Measurements from ENCODE around the gene COL21A1. TPM values are rescaled to one million over a fixed set of nuclear protein-coding genes. Genes with fewer than 3 reads are reported as not detected.

The COL21A1 gene
- polyA plus RNA-seq, 3 donors from 2014 or later = not detected

- no peak overlapping the region for H3K27ac Mint-ChIP-seq
- peaks cover 16 to 63% (median 38%) of the 10 kb centered on the region in 6 donors for H3K9me3 Mint-ChIP-seq
- H3K27me3 Mint-ChIP-seq (ENCODE audit: low read depth in 3 of 3) = peaks cover 0 to 2% (median 1%) of the 10 kb centered on the region in 3 donors
- H3K4me3 Mint-ChIP-seq = no peak overlapping the region
- no peak for DNase-seq
- H3K4me1 Mint-ChIP-seq = no peaks in the 10 kb centered on the region
- peaks cover 0 to 6% (median 0%) of the 10 kb centered on the region in 3 donors for H3K36me3 Mint-ChIP-seq
Observed at GRCh38 chr6:56152611-56153010, 94.8 kb downstream of the COL21A1 start.

- Mint-ChIP-seq H3K36me3 (peaks cover 0 to 6% (median 0%) of the 10 kb centered on the region in 3 donors), H3K9me3 (peaks cover 19 to 67% (median 38%) of the 10 kb centered on the region in 6 donors), H3K4me3 (no peak overlapping the region), H3K27ac (no peak overlapping the region), H3K4me1 (no peaks in the 10 kb centered on the region), H3K27me3 (ENCODE audit: low read depth in 3 of 3) (peaks cover 0 to 2% (median 1%) of the 10 kb centered on the region in 3 donors)
- no peak for DNase-seq
Observed at GRCh38 chr6:56151609-56152224, 95.7 kb downstream of the COL21A1 start.

GRCh38 chr6:56148488-56149186 lies 98.7 kb downstream of the COL21A1 start:
- peaks cover 0 to 2% (median 1%) of the 10 kb centered on the region in 3 donors for H3K27me3 Mint-ChIP-seq (ENCODE audit: low read depth in 3 of 3)
- no peak overlapping the region for H3K27ac Mint-ChIP-seq
- no peak overlapping the region for H3K4me3 Mint-ChIP-seq
- peaks cover 0 to 5% (median 0%) of the 10 kb centered on the region in 3 donors for H3K36me3 Mint-ChIP-seq
- H3K4me1 Mint-ChIP-seq = no peaks in the 10 kb centered on the region
- H3K9me3 Mint-ChIP-seq = peaks cover 10 to 68% (median 27%) of the 10 kb centered on the region in 6 donors
- DNase-seq = no peak

DNA sequence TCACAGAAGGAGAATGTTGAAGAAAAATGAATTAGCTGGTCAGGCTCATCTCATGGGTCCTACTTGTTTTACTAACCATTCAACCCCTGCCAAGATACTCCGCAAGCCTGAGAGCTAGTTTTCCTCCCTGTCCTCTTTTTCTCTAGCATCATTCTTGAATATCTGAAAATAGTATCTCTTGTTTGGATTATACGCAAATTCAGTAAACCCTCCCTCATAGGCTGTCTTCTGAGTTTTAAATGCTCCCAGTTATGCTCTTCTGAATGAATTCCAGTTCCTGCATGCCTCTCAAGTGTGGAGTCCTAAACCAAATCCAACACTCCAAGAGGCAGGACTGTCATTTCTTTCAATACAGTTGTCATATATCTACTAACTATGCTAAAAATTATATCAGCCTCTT lies 99.6 kb downstream of the COL21A1 start:
- no peak for DNase-seq
- Mint-ChIP-seq H3K27ac (no peak overlapping the region), H3K36me3 (no peaks in the 10 kb centered on the region), H3K4me3 (no peak overlapping the region), H3K27me3 (ENCODE audit: low read depth in 3 of 3) (peaks cover 0 to 2% (median 1%) of the 10 kb centered on the region in 3 donors), H3K9me3 (peaks cover 8 to 63% (median 23%) of the 10 kb centered on the region in 6 donors), H3K4me1 (no peaks in the 10 kb centered on the region)

DNA sequence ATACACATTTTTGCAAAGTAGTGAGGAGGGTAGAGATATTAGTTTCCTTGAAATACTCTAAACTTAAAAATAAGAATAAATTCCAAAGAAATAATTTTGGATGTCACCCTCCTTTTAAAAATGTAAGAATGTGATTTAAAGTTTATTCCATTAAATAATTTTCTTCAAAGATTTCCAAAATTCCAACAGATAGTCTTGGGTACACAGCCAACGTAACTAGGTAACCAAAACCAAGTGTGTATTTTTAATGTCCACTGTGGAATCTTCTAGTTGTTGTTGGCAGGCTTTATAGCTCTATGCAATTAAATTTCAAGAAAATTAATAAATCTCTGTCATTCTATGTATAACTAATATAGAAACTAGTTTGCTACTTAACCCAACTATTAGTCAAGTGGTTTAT lies 101.3 kb downstream of the COL21A1 start:
- Mint-ChIP-seq H3K4me3 (no peak overlapping the region), H3K27ac (no peak overlapping the region), H3K9me3 (peaks cover 8 to 51% (median 21%) of the 10 kb centered on the region in 6 donors), H3K4me1 (no peaks in the 10 kb centered on the region), H3K27me3 (ENCODE audit: low read depth in 3 of 3) (peaks cover 0 to 1% (median 0%) of the 10 kb centered on the region in 3 donors), H3K36me3 (no peaks in the 10 kb centered on the region)
- no peak for DNase-seq

- no peak for DNase-seq
- H3K36me3 Mint-ChIP-seq = no peaks in the 10 kb centered on the region
- H3K9me3 Mint-ChIP-seq = peaks cover 4 to 51% (median 19%) of the 10 kb centered on the region in 6 donors
- no peak overlapping the region for H3K27ac Mint-ChIP-seq
- H3K27me3 Mint-ChIP-seq (ENCODE audit: low read depth in 3 of 3) = peaks cover 0 to 1% (median 0%) of the 10 kb centered on the region in 3 donors
- H3K4me3 Mint-ChIP-seq = no peak overlapping the region
- no peaks in the 10 kb centered on the region for H3K4me1 Mint-ChIP-seq
Observed at GRCh38 chr6:56145616-56146015, 101.8 kb downstream of the COL21A1 start.

- Mint-ChIP-seq H3K9me3 (peaks cover 5 to 47% (median 15%) of the 10 kb centered on the region in 6 donors), H3K27ac (no peak overlapping the region)
Observed at GRCh38 chr6:56144538-56145324, 102.6 kb downstream of the COL21A1 start.

GRCh38 chr6:56143796-56144195 lies 103.6 kb downstream of the COL21A1 start:
- H3K36me3 Mint-ChIP-seq = no peaks in the 10 kb centered on the region
- no peak for DNase-seq
- H3K9me3 Mint-ChIP-seq = peaks cover 7 to 40% (median 10%) of the 10 kb centered on the region in 6 donors
- no peaks in the 10 kb centered on the region for H3K27me3 Mint-ChIP-seq (ENCODE audit: low read depth in 3 of 3)
- H3K4me3 Mint-ChIP-seq = no peak overlapping the region
- no peaks in the 10 kb centered on the region for H3K4me1 Mint-ChIP-seq
- H3K27ac Mint-ChIP-seq = no peak overlapping the region

More at GRCh38 chr6:56144538-56145324, 102.6 kb downstream of the COL21A1 start:
- Mint-ChIP-seq H3K4me1 (no peaks in the 10 kb centered on the region), H3K4me3 (no peak overlapping the region), H3K27me3 (ENCODE audit: low read depth in 3 of 3) (no peaks in the 10 kb centered on the region), H3K36me3 (no peaks in the 10 kb centered on the region)
- no peak for DNase-seq

DNA sequence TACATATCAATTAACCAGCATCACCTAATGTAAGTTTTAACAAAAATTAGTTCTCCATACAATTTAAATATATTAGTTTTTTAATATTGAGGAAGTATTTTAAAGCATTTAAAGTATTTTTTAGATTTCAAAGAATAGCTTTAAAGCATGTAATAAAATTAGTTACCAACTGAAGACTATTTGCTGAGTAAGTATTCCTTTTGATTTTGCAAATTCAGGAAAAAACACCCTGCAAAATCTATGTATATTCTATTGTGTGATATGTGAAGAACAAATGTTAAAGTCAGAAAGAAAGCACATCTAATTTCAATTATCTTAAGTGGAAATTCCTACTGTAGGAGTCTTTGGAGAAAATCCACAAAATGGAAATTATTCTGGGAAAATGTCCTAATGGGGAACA lies 107.3 kb downstream of the COL21A1 start:
- H3K27me3 Mint-ChIP-seq (ENCODE audit: low read depth in 3 of 3) = no peaks in the 10 kb centered on the region
- peaks cover 8 to 41% (median 16%) of the 10 kb centered on the region in 6 donors for H3K9me3 Mint-ChIP-seq
- DNase-seq = no peak
- H3K4me3 Mint-ChIP-seq = no peak overlapping the region
- H3K27ac Mint-ChIP-seq = no peak overlapping the region
- H3K36me3 Mint-ChIP-seq = no peaks in the 10 kb centered on the region
- H3K4me1 Mint-ChIP-seq = no peaks in the 10 kb centered on the region

DNA sequence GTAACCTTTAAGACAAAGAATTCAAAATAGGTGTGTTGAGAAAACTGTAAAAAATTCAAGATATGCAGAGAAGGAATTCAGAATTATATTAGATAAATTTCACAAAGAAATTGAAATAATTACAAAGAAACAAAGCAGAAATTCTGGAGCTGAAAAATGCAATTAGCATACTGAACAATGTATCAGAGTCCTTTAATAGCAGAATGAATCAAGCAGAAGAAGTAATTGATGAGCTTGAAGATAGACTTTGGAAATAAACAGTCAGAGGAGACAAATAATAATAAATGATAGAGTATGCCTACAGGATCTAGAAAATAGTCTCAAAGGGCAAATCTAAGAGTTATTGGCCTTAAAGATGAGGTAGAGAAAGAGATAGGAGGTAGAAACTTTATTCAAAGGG lies 131.7 kb downstream of the COL21A1 start:
- H3K27ac Mint-ChIP-seq = no peak overlapping the region
- DNase-seq = no peak

DNA sequence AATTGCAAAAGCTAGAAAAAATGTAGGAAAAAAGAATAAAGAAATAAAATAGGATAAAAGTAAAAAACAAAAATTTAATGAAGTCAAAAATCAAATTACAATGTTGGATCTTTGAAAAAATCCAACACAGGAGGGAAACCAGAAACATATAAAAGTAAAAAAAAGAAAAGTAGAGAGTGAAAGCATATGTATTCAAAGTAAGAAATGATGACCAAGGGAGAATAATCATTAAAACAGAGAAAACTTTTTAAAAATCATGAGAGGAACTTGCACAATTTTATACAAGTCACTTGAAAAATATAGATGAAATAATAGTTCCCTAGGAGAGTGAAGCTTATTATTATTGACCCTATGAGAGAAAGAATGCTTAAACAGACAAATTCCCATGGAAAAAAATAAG lies 138.2 kb downstream of the COL21A1 start:
- Mint-ChIP-seq H3K36me3 (peaks cover 0 to 7% (median 4%) of the 10 kb centered on the region in 3 donors), H3K27me3 (ENCODE audit: low read depth in 3 of 3) (peaks cover 0 to 2% (median 0%) of the 10 kb centered on the region in 3 donors), H3K9me3 (peaks cover 6 to 38% (median 17%) of the 10 kb centered on the region in 6 donors), H3K4me1 (no peaks in the 10 kb centered on the region), H3K27ac (no peak overlapping the region), H3K4me3 (no peak overlapping the region)
- no peak for DNase-seq

More for the DNA sequence above, 131.7 kb downstream of the COL21A1 start:
- H3K36me3 Mint-ChIP-seq = peaks cover 0 to 4% (median 0%) of the 10 kb centered on the region in 3 donors
- peaks cover 0 to 2% (median 0%) of the 10 kb centered on the region in 3 donors for H3K27me3 Mint-ChIP-seq (ENCODE audit: low read depth in 3 of 3)
- H3K4me1 Mint-ChIP-seq = no peaks in the 10 kb centered on the region
- H3K4me3 Mint-ChIP-seq = no peak overlapping the region
- peaks cover 9 to 55% (median 23%) of the 10 kb centered on the region in 6 donors for H3K9me3 Mint-ChIP-seq

DNA sequence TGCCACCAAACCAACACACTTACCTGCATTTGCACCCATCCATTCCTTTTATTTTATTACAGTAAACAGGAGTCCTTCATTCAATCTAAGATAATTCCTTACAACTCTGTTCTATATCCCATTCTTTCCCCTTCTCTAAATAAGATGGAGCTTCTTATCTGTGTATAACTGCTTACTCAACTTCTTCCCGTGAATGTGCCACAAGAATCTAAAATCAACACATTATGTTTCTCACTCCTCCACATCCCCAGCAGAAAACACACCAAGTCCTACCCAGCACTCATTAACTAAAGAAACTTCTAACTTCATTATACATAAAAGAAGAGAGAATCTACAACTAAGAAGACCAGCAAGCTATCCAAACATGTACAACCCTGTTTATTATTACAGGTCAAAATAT lies 141.1 kb downstream of the COL21A1 start:
- no peak overlapping the region for H3K4me3 Mint-ChIP-seq
- no peak overlapping the region for H3K27ac Mint-ChIP-seq
- no peaks in the 10 kb centered on the region for H3K27me3 Mint-ChIP-seq (ENCODE audit: low read depth in 3 of 3)

GRCh38 chr6:56104591-56104990 lies 142.8 kb downstream of the COL21A1 start:
- Mint-ChIP-seq H3K36me3 (peaks cover 0 to 7% (median 0%) of the 10 kb centered on the region in 3 donors), H3K27me3 (ENCODE audit: low read depth in 3 of 3) (no peaks in the 10 kb centered on the region), H3K4me1 (no peaks in the 10 kb centered on the region), H3K27ac (no peak overlapping the region), H3K4me3 (no peak overlapping the region), H3K9me3 (peaks cover 7 to 41% (median 10%) of the 10 kb centered on the region in 6 donors)
- DNase-seq = no peak

More for the DNA sequence above, 141.1 kb downstream of the COL21A1 start:
- no peak for DNase-seq
- Mint-ChIP-seq H3K9me3 (peaks cover 8 to 44% (median 13%) of the 10 kb centered on the region in 6 donors), H3K4me1 (no peaks in the 10 kb centered on the region), H3K36me3 (peaks cover 0 to 7% (median 4%) of the 10 kb centered on the region in 3 donors)
